ENCODE measurements around the gene PEX10. TPM values are rescaled to one million over a fixed set of nuclear protein-coding genes. Genes with fewer than 3 reads are reported as not detected.

PEX10 gene
- total RNA-seq, 1 experiment from 2014 or later = 24.3 TPM

GRCh38 chr1:2433196-2433595 is 20.8 kb upstream of the PEX10 start:
- DNase-seq = no peak
- Histone ChIP-seq H3K27ac (no peak overlapping the region), H3K4me2 (no peak overlapping the region), H2AFZ (no peak overlapping the region), H3K9me2 (ENCODE audit: insufficient read depth) (no peaks in the 10 kb centered on the region), H3K36me3 (ENCODE audit: low read depth) (no peaks in the 10 kb centered on the region), H4K20me1 (ENCODE audit: insufficient read depth) (no peaks in the 10 kb centered on the region; the same call in 1 of the 2 replicates), H3K79me2 (ENCODE audit: low read depth) (no peaks in the 10 kb centered on the region), H3K4me3 (no peak overlapping the region), H3K9me3 (ENCODE audit: insufficient read depth, low read depth) (no peaks in the 10 kb centered on the region), H3K27me3 (ENCODE audit: insufficient read depth, low read depth) (peaks cover 62% of the 10 kb centered on the region), H3F3A (ENCODE audit: insufficient read depth, low read depth) (no peaks in the 10 kb centered on the region), H3K4me1 (replicated peaks; ENCODE audit: insufficient read depth) (no peaks in the 10 kb centered on the region)
- ChIA-PET POLR2A (ENCODE audit: unreplicated experiment) (no interaction called here), CTCF (no interaction called here)
- BruUV-seq (replicated peaks) = no TSS peak
- intact Hi-C loops (cut with micrococcal nuclease; ENCODE audit: unreplicated experiment) = no loop called here
- no peak for TF ChIP-seq CTCF (conservative IDR thresholded peaks at IDR 0.05)

- H3K79me2 ChIP-seq (ENCODE audit: low read depth) = no peaks in the 10 kb centered on the region
Observed at GRCh38 chr1:2432441-2432844, 20.1 kb upstream of the PEX10 start.

GRCh38 chr1:2431518-2431917 is 19.2 kb upstream of the PEX10 start:
- ChIA-PET POLR2A (ENCODE audit: unreplicated experiment) (no interaction called here), CTCF (no interaction called here)
- Histone ChIP-seq H3K4me2 (no peak overlapping the region), H3K36me3 (ENCODE audit: low read depth) (no peaks in the 10 kb centered on the region), H3K27ac (no peak overlapping the region), H3K4me1 (replicated peaks; ENCODE audit: insufficient read depth) (no peaks in the 10 kb centered on the region), H4K20me1 (ENCODE audit: insufficient read depth) (no peaks in the 10 kb centered on the region; the same call in 1 of the 2 replicates), H3K9me2 (ENCODE audit: insufficient read depth) (no peaks in the 10 kb centered on the region), H3K4me3 (no peak overlapping the region), H3F3A (ENCODE audit: insufficient read depth, low read depth) (no peaks in the 10 kb centered on the region), H2AFZ (no peak overlapping the region), H3K27me3 (ENCODE audit: insufficient read depth, low read depth) (peaks cover 52% of the 10 kb centered on the region), H3K9me3 (ENCODE audit: insufficient read depth, low read depth) (no peaks in the 10 kb centered on the region), H3K79me2 (ENCODE audit: low read depth) (no peaks in the 10 kb centered on the region)
- TF ChIP-seq EZH2 (IDR thresholded peaks at IDR 0.05; ENCODE audit: low read depth) (no peak), CTCF (conservative IDR thresholded peaks at IDR 0.05) (no peak)
- no TSS peak for BruUV-seq (replicated peaks)
- intact Hi-C loops (cut with micrococcal nuclease; ENCODE audit: unreplicated experiment) = no loop called here
- DNase-seq = no peak

More at GRCh38 chr1:2432441-2432844, 20.1 kb upstream of the PEX10 start:
- H3K4me3 ChIP-seq = no peak overlapping the region
- H3K9me2 ChIP-seq (ENCODE audit: insufficient read depth) = no peaks in the 10 kb centered on the region
- H3K9me3 ChIP-seq (ENCODE audit: insufficient read depth, low read depth) = no peaks in the 10 kb centered on the region
- no peaks in the 10 kb centered on the region for H3K36me3 ChIP-seq (ENCODE audit: low read depth)
- POLR2A ChIA-PET (ENCODE audit: unreplicated experiment) = no interaction called here
- intact Hi-C loops (cut with micrococcal nuclease; ENCODE audit: unreplicated experiment) = no loop called here
- no peak for TF ChIP-seq EZH2 (IDR thresholded peaks at IDR 0.05; ENCODE audit: low read depth)
- TF ChIP-seq CTCF (conservative IDR thresholded peaks at IDR 0.05) = no peak
- no TSS peak for BruUV-seq (replicated peaks)
- DNase-seq = no peak
- no peak overlapping the region for H2AFZ ChIP-seq
- no peaks in the 10 kb centered on the region for H3F3A ChIP-seq (ENCODE audit: insufficient read depth, low read depth)
- CTCF ChIA-PET = no interaction called here
- no peaks in the 10 kb centered on the region; the same call in 1 of the 2 replicates for H4K20me1 ChIP-seq (ENCODE audit: insufficient read depth)
- H3K4me1 ChIP-seq (replicated peaks; ENCODE audit: insufficient read depth) = no peaks in the 10 kb centered on the region
- H3K4me2 ChIP-seq = no peak overlapping the region
- no peak overlapping the region for H3K27ac ChIP-seq
- H3K27me3 ChIP-seq (ENCODE audit: insufficient read depth, low read depth) = peaks cover 60% of the 10 kb centered on the region

All from PC-9 (cell line).